Activated gamma-delta T cell treated with Interleukin-2 at 50 U/mL for 16 hours (primary cell): Measurements from ENCODE around the gene PCTP.

ENCODE experiments used
- DNase-seq: peaks from one replicate; pipeline ENCODE4 v3.0.0-alpha.2; 2020

PCTP gene

GRCh38 chr17:55812323-55812722 lies 61.5 kb downstream of the PCTP start:
- DNase-seq, result no peak

- DNase-seq, result no peak
Observed at GRCh38 chr17:55813944-55814343, 63.1 kb downstream of the PCTP start.

GRCh38 chr17:55814377-55814776 lies 63.5 kb downstream of the PCTP start:
- no peak for DNase-seq

GRCh38 chr17:55816532-55817396 lies 65.9 kb downstream of the PCTP start:
- DNase-seq, result no peak

GRCh38 chr17:55817397-55817709 lies 66.5 kb downstream of the PCTP start:
- no peak for DNase-seq

- no peak for DNase-seq
Observed at GRCh38 chr17:55818026-55818425, 67.2 kb downstream of the PCTP start.

- no peak for DNase-seq
Observed at GRCh38 chr17:55818451-55819375, 67.9 kb downstream of the PCTP start.

- DNase-seq, result no peak
Observed at GRCh38 chr17:55820675-55821074, 69.8 kb downstream of the PCTP start.

GRCh38 chr17:55822028-55822427 lies 71.2 kb downstream of the PCTP start:
- DNase-seq, result no peak

GRCh38 chr17:55825213-55825612 lies 74.4 kb downstream of the PCTP start:
- DNase-seq, result no peak
